AG08396 (cell line): ENCODE measurements around the gene TIMP1.
A peak's percentile ranks its signal among the peaks of the same experiment; 100 is the strongest.

Experiments used
- DNase-seq: peaks from one replicate; pipeline ENCODE4 v3.0.0; 2012; ENCODE audit warnings: low spot score, mixed read lengths

TIMP1 gene

DNA sequence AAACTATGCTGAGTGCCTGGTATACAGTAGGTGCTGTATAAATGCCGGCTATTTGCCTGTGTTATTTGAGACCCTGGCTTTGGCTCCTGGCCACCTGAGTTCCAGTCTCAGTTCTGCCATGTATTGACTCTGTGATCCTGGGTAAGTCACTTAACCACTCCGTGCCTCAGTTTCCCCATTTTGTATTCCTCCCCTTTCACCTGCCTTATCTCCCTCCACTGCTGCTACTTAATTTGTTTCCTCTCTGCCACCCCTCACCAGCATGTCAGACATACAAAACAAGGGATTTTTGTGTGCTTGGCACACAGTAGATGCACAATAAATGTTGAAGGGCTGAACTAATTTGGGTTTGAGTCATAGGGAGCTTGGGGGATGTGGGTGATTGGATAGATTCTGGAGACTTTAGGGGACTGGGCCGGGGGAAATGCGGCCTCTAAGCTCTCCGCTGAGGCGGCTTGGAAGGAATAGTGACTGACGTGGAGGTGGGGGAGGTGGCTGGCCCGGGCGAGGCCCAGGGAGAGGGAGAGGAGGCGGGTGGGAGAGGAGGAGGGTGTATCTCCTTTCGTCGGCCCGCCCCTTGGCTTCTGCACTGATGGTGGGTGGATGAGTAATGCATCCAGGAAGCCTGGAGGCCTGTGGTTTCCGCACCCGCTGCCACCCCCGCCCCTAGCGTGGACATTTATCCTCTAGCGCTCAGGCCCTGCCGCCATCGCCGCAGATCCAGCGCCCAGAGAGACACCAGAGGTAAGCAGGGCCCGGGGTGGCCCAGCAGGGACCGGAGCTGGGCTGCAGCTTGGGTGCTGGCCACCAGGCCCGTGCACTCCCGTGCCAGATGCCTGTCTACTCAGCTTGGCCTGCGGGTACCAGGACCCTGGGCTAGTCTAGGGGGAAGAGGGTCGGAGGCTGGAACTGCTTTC, at the start of gene TIMP1:
TSS of gene TIMP1 (plus strand) at position 706 of the 917 bp plus-strand sequence. CDS start 980 bp downstream, outside the sequence.
- DNase-seq: peak; percentile 89

DNA sequence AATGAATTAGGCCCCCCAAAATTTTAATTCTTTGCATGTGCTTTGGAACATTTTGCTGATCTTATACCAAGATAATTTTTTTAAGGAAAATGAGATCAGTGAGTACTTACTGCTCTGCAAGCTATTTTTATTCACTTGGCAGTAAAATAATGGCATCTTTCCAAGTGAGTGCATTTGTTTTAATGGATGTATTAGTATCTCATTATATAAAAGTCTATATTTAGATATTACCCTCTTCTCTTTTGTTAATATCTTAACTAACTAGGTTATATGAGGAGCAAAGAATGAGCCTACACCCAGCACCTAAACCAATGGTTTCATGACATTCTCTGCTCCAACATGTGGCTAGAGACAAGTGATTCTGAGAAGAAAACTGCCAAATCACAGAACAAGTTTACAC, 42.4 kb upstream of the TIMP1 start:
- no peak for DNase-seq

- DNase-seq: peak; percentile 89
These were observed 41.3 kb upstream of the TIMP1 start for GRCh38 chrX:47540754-47541538.

DNA sequence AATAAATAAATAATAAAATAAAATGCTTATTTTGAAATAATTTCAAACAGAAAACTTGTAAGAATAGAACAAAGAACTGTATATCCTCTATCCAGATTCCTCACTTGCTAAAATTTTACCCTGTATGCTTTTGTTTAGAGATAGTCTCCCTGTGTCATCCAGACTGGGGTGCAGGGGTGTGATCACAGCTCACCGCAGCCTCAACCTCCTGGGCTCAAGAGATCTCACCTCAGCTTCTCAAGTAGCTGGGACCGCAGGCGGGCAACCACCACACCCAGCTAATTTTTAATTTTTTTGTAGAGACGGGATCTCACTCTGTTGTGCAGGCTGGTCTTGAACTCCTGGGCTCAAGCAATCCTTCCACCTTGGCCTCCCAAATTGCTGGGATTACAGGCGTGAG, 38.7 kb upstream of the TIMP1 start:
- DNase-seq: no peak

DNA sequence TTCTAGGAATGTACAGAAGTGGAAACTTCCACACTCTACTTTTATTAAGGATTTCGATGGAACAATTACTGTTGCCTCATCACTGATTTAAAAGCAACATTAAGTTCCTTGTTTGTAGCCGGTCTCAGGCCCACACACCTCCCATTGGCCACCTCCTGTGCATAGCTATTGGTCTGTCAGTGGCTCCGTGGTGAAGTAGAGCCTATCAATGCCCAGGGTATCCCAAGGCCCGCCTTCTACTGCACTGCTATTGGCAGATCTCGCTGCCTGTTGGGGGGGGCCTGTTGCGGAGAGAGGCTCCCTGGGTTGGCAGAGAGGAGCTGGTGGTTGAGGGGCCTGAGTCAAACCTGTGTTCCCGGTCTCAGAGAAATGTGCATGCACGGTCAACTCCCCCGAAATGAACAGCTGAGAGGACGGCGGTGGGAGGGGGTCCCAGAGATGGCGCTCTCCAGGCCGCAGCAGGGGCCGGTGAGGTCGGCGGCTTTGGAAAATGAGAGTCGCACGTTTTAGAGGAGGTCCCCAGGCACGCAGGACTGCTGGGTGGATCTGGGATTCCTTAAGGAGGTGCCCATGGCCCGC, 26.1 kb upstream of the TIMP1 start:
- DNase-seq: peak; percentile 83

DNA sequence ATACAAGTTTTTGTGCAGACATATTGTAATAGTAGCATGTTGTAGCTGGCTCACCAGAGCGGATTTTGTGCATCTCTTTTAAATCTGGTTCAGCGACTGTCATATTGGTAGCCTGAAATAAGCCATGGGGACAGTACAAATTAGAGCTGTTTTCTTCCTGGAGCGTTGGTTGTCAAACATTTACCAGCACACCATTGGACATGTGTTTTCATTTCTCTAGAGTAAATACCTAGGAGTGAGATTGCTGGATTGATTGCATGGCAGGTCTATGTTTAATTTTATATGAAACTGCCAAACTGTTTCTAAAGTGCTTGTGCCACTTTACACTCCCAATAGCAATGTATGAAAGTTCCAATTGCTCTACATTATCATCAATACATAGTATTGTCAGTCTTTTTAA, 23.8 kb upstream of the TIMP1 start:
- DNase-seq: no peak

- DNase-seq: no peak
These were observed 21.9 kb upstream of the TIMP1 start for GRCh38 chrX:47560179-47560933.

- peak; percentile 92 for DNase-seq
These were observed 21.1 kb upstream of the TIMP1 start, which contains the start of gene ARAF for GRCh38 chrX:47560934-47561658. Gene ARAF, plus strand, starts transcription at chrX:47561205. Its CDS starts 1,763 bp downstream, at chrX:47562968.

GRCh38 chrX:47561659-47562151, 20.5 kb upstream of the TIMP1 start:
- peak; percentile 8 for DNase-seq

DNA sequence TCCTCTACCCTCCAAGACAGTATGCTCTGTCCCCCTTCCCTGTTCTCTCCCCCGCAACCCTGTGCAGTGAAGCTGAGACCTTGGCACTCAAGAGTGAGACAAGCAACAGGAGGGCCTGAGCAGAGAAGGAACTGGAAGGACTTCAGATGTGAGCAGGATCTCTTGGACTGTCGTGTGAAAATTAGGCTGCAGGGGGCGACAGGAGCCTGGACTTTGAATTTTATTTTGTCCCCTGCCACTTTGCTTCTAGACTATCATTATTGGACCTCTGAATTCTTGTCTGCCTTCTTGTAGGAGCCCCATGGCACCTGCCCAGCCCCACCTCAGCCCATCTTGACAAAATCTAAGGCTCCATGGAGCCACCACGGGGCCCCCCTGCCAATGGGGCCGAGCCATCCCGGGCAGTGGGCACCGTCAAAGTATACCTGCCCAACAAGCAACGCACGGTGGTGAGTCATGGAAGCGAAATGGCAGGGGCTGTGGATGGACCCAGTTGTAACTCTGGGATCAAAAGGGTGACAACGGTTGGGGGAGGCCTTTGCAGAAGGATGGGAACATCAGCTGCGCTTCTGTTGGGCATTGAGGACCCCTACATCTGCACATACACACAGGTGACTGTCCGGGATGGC, 19.5 kb upstream of the TIMP1 start:
- DNase-seq: peak; percentile 25

DNA sequence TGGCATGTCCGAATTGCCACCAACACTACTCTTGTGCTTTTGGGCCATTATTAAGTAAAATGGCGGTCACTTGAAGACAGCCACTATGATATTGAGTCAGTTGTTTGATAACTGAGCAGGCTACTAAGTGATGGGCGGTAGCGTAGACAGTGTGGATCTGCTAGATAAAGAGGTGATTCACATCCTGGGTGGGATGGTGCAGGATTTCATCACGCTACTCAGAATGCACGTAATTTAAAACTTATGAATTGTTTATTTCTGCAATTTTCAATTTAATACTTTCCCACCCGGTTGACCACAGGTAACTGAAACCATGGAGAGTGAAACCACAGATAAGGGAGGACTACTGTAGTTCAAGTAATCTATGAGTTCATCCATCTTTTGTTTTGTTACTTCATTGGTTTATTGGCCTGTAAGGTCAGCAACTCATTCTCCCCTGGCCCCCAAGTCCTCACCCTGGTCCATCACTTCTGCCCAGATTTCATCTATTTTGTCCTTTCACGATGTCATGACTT, 18.4 kb upstream of the TIMP1 start:
- no peak for DNase-seq

DNA sequence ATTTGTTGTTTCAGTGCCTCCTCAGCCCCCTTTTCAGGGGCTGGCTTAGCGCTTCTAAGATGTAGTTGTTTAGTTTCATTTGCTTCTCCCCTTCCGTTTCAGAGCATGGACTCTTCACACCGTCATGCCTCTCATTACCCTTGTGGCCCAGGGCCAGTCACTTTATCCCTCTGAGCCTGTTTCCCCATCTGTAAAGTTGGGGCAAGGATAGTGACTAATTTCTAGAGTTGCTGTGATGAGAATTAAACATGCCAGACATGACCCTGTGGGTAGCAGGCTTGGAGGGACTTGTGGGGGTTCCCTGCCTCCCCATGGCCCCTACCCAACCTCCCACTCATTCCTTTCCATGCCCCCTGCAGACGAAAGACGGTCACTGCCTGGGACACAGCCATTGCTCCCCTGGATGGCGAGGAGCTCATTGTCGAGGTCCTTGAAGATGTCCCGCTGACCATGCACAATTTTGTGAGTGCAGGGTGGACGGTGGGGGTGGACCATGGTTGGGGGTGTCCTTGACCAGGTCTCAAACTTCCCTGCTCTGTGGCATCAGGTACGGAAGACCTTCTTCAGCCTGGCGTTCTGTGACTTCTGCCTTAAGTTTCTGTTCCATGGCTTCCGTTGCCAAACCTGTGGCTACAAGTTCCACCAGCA, 17.7 kb upstream of the TIMP1 start:
- DNase-seq: no peak

DNA sequence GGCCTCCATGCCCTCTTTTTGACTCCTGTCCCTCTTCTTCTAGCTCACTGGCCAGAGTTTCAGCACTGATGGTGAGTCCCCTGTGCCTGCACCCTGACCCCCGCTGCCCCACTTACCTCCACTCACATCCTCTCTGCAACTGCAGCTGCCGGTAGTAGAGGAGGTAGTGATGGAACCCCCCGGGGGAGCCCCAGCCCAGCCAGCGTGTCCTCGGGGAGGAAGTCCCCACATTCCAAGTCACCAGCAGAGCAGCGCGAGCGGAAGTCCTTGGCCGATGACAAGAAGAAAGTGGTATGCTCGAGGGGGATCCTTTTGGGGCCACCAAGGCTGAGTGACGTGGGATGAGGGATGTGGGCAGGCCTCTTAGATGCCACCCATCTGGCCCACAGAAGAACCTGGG, 15.4 kb upstream of the TIMP1 start:
- DNase-seq: no peak

- DNase-seq: peak; percentile 12
These were observed 13.5 kb upstream of the TIMP1 start for GRCh38 chrX:47568656-47569295.

GRCh38 chrX:47570794-47571193, 11.4 kb upstream of the TIMP1 start:
- no peak for DNase-seq

GRCh38 chrX:47571215-47571614, 11.0 kb upstream of the TIMP1 start:
- DNase-seq: no peak

- DNase-seq: no peak
These were observed 10.3 kb upstream of the TIMP1 start for GRCh38 chrX:47571896-47572295.

DNA sequence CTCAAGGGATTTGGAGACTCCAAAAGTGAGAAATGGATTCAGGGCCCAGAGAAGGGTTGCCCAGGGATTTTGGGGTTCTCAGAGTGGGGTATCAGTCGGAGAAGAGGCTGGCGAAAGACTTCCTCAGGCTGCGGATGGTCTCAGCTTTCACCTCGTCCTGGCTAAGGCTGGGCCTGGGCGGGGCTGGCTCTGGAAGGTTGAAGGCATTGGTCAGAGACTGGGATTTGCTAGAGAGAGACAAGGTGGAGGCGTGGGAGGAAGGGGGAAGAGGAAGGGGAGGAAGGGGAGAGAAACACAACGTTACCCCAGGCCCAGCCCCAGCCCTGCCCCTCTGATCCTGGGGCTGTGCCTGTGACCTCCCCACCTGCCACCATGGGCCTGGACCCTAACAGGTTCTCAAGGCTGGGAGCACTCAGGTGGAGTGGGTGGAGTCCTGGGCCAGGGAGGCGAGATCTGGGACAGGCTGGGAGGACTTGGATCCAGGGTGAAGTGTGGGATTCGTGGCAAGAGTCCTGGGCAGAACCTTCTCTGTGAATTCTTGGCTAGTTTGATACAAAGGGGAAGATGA, 9.4 kb upstream of the TIMP1 start:
- no peak for DNase-seq
